Measurements from ENCODE around the gene UBE2R2. TPM values are rescaled to one million over a fixed set of nuclear protein-coding genes. Genes with fewer than 3 reads are reported as not detected.
A peak's percentile ranks its signal among the peaks of the same experiment; 100 is the strongest.

UBE2R2 gene
- total and polyA plus RNA-seq, 7 donors = 20.3 to 62.9 (median 51.3) TPM

GRCh38 chr9:33778700-33779351, 38.1 kb upstream of the UBE2R2 start:
- Histone ChIP-seq H3K4me1 (no peaks in the 10 kb centered on the region), H3K36me3 (ENCODE audit: insufficient read depth in 1 of 2, low read depth in 1 of 2) (no peaks in the 10 kb centered on the region), H3K27ac (no peak overlapping the region), H3K4me3 (no peak overlapping the region), H3K9me3 (no peaks in the 10 kb centered on the region), H3K27me3 (ENCODE audit: insufficient read depth in 3 of 3, low read length in 2 of 3) (no peaks in the 10 kb centered on the region)
- ATAC-seq (peak; percentile 68 to 90 (median 84)), DNase-seq (no peak)
- 7 to 11% (median 8%) methylated on average over 6 of the region's 6 CpGs for WGBS, 3 donors
- intact Hi-C loops (cut with DNase I) = loop anchor here in 1 of 2 donors (2.0 kb wide), 1 partner anchor 40 kb away; no protein-coding TSS in a partner anchor
- TF ChIP-seq CTCF (IDR thresholded peaks at IDR 0.05) = peak; percentile 67

- no peak for TF ChIP-seq CTCF (IDR thresholded peaks at IDR 0.05)
- DNase-seq = no peak
- H3K27ac ChIP-seq = no peak overlapping the region
- no peak for ATAC-seq
- intact Hi-C loops (cut with DNase I) = no loop called here
- no peaks in the 10 kb centered on the region for H3K9me3 ChIP-seq
- no peaks in the 10 kb centered on the region for H3K36me3 ChIP-seq (ENCODE audit: insufficient read depth in 1 of 2, low read depth in 1 of 2)
- no peaks in the 10 kb centered on the region for H3K27me3 ChIP-seq (ENCODE audit: insufficient read depth in 3 of 3, low read length in 2 of 3)
- no peak overlapping the region for H3K4me3 ChIP-seq
- no peaks in the 10 kb centered on the region for H3K4me1 ChIP-seq
Observed at GRCh38 chr9:33780276-33780675, 36.7 kb upstream of the UBE2R2 start.

- DNase-seq (no peak), ATAC-seq (no peak)
- TF ChIP-seq CTCF (IDR thresholded peaks at IDR 0.05) = no peak
- intact Hi-C loops (cut with DNase I) = no loop called here
- no peak overlapping the region for H3K27ac ChIP-seq
- H3K4me3 ChIP-seq = no peak overlapping the region
- 95 to 100% (median 100%) methylated on average over 1 of the region's 1 CpG for WGBS, 3 donors
- H3K9me3 ChIP-seq = no peaks in the 10 kb centered on the region
- H3K36me3 ChIP-seq (ENCODE audit: insufficient read depth in 1 of 2, low read depth in 1 of 2) = no peaks in the 10 kb centered on the region
- H3K4me1 ChIP-seq = peaks cover 2% of the 10 kb centered on the region
- no peaks in the 10 kb centered on the region for H3K27me3 ChIP-seq (ENCODE audit: insufficient read depth in 3 of 3, low read length in 2 of 3)
Observed at GRCh38 chr9:33781736-33782135, 35.2 kb upstream of the UBE2R2 start.

- no peak for ATAC-seq
- no peak overlapping the region for H3K27ac ChIP-seq
- WGBS, 3 donors = 59 to 63% (median 60%) methylated on average over 4 of the region's 4 CpGs
- H3K4me3 ChIP-seq = no peak overlapping the region
- intact Hi-C loops (cut with DNase I) = no loop called here
- no peaks in the 10 kb centered on the region for H3K36me3 ChIP-seq (ENCODE audit: insufficient read depth in 1 of 2, low read depth in 1 of 2)
- H3K4me1 ChIP-seq = peaks cover 5% of the 10 kb centered on the region
- H3K9me3 ChIP-seq = no peaks in the 10 kb centered on the region
- no peak for TF ChIP-seq CTCF (IDR thresholded peaks at IDR 0.05)
- no peaks in the 10 kb centered on the region for H3K27me3 ChIP-seq (ENCODE audit: insufficient read depth in 3 of 3, low read length in 2 of 3)
- no peak for DNase-seq
Observed at GRCh38 chr9:33782395-33783152, 34.4 kb upstream of the UBE2R2 start.

All from psoas muscle (tissue), 8 donors.